Measurements from ENCODE around the gene FEV.
A peak's percentile ranks its signal among the peaks of the same experiment; 100 is the strongest.

The FEV gene

DNA sequence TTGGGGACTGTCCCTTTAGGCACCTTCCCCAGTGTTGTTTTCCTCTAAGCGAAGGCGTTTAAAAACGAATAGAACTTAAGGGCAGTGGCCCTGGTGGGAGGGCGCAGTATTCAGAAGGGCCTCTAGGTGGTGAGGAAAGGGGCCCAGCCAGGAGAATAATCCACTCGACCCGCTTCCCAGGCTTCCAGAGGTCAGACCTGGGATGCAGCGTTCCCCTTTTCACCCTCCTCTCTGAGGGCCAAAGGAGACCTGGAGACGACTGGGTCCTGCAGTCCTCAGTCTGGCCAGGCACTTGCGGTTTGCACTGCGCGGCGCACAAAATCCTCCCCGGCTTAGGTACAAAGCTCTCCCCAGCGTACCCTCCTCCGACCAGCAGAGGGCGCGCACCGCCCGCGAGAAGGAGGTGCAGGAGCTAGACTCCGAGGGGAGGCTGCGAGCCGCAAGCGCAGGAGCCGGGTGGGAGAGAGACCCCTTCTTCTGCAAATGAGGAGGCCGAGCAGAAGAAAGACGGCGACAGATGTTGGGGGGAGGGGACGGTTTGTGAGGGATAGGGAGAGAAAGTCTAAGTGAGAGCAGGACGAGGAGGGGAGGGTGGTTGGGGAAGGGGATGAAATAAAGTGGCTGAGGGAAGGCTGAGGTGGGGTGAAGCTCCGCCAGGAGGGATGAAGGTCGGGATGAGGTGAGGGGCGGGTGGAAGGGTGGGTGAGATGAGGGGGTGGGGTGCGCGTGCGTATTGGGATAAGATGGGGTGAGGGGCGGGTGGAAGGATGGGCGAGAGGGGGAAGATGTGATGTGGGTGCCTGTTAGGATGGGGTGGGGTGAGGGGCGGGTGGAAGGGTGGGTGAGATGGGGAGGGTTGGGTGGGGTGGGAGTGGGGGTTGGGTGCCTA is 4.9 kb downstream of the FEV start:
- DNase-seq (ENCODE audit: low read depth, low spot score) = no peak

DNA sequence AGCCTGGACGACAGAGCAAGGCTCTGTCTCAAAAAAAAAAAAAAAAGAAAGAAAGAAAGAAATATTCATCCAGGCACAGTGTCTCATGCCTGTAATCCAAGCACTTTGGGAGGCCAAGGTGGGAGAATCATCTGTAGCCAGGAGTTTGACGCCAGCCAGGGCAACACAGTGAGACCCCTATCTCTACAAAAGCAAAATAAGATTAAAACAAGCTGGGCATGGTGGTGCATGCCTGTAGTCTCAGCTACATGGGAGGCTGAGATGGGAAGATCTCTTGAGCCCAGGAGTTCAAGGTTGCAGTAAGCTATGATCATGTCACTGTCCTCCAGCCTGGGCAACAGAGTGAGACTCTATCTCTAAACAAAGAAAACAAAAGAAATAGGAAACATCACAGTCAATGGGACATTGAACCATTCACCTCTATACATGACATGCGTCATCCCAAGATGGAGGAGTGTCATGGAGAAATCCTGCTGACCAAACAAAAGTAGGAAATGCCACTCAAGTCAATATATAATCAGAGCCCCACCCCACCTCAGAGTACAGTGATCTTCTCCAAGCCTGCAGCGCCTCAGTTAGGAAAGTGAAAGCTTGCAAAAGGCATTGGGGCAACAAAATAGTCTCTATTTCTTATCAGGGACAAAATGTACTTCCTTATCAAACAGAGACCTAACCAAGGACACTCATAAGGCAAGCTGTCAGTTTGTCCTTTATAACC is 9.8 kb downstream of the FEV start:
- DNase-seq (ENCODE audit: low read depth, low spot score) = no peak

DNA sequence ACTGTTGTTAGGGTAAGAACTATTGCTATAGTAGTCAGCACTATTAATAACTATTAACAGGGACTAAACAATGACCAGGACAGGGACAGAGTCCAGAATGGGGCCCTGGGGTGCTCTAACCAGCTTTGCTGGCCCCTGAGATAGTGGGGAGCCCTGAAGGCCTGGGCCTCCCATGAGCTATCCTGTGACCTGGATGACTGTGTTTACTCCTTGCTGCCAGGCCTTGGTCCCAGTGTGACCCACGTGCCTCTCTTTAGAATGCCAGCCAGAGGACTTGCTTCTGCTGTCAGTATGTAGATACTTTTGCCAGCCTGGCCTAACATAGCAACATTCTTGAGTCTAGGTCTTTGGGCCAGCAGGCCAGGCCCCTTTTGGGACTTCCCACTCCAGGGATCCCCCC is 14.1 kb downstream of the FEV start:
- no peak for DNase-seq (ENCODE audit: low read depth, low spot score)

DNA sequence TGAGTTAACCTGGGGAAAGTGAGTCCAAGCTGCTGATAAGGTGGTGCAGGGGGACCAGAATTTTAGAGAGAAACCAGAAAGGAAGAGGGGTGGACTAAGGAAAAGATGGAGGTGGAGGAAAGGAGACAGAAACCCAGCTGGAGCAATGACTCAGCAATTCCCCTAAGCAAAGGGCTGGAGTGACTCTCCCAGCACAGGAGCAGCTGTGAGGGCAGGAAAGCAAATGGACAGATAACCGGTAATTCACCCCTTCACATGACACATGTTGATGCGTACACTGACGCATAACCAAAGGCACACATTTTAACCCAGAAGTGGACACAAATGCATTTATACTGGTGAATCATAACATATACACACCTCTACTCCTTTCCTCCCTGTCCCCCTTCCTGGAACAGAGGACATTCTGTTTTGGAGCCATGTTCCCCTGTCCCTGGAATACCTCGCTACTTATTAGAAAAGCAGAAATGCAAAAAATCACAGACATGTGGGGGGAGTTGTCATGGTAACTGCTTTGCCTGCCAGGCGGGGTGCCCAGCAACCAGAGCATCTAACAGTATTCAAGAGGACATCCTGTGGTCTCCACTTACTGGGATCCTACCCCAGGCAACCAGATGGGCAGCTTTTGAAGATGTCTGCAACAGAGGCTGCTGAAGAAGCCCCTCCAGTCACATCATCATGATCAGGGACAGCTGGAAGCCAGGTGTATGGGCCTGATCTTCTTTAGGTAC is 20.8 kb downstream of the FEV start:
- DNase-seq (ENCODE audit: low read depth, low spot score) = no peak

DNA sequence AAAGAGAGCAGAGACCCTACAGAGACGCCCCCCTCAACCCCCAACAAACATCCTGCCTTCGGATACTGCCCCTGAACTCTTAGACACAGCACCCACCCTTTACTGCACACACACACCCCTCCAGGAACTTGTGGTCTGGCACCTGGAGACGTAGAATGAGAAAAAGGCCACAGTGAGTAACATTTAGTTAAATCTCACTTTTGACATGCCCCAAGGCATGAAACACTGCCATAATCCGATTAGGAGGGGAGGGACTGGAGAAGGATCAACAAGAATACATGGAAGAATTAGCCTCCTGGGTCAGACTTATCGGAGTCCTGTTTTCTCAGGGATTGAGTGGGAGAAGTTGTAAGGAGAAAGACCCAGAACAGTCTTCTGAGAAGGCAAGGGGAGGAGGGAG is 21.4 kb downstream of the FEV start:
- no peak for DNase-seq (ENCODE audit: low read depth, low spot score)

DNA sequence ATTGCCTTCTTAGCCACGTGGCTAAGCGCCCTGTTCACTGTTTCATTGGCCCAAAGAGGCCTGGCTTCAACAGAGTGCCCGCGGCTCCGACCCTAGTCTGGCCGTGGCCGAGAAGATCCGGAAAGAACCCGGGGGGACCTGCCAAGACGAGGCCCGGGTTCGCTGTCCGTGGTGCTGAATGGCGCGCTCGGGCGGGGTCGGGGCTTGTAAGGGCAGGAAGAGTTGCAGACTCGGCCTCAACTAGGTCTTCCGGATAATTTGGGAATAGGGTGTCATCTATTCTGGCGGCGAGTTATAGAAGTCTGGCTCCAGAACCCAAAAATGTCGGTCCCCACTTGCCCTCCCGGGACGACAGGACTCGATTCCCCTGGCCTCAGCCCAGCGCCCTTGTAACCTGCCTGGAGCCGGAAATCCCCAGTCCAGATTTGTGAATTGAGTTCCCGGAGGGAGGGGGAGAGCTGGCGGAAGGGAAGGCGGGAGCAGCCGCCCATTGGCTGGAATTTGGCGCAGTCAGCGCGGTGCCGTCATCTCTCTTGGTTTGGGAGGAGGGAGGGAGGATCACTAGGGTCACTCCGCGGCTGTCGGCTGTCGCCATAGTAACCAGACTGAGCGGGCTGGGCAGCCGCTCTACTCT is 22.0 kb downstream of the FEV start:
- DNase-seq (ENCODE audit: low read depth, low spot score) = peak; percentile 92

DNA sequence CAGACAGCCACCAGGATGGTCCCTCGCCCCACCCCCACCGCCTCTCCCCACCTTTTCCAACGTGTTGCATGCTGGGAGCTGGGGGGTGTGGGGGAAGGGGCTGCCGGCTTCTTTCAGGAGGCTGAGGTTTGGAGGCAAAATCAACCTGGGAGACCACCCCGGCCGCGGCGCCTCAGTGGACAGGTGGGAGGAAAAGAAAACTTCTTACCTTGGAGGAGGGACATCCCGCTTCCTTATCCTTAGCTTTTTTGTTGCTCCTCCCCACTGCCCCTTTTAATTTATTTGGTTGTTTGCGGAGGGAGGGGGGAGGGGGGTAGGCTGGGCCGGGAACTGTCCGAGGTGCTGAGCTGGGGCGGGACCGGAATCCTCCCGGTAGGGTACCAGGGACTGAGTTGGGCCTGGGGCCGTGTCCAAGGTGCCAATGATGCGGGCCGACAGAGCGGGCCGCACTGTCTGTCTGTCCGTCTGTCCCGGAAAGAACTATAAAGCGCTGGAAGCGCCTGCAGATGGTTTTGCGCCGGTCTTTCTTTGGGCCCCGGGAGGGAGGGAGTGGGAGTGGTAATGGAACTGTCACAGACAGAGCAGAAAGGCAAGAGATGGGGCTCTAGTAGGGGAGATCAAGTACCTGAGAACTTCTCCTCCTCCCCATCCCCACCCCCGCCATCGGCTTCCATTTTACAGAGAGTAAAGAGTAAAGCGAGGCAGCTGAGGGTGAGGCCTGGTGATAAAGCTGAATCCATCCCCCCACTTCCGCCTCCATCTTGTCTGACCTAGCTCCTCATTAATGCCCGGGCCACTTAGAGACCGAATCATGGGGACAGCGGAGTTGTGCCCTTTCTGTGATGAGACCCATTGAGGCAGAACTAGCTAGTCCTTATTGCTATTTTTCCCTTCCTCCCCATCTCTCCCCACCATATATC is 23.1 kb downstream of the FEV start:
- no peak for DNase-seq (ENCODE audit: low read depth, low spot score)

DNA sequence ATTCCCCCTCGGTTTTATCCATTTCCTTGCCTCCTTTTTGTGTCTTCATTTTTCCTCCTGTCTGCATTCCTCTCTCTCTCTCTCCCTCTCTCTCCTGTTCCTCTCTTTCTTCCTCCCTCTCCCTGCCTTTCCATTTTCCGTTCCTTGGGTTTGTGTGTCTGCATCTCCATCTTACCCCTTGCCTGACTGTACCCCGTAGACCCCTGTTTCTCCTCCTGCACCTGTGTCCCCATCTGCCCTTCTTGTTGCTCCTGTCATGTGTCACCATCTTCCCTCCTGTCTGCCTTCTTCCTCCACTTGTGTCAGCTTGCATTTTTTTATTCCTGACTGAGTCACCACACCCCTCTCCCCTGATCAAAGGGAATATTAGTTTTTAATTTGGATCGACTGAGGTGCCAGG is 23.8 kb downstream of the FEV start:
- no peak for DNase-seq (ENCODE audit: low read depth, low spot score)

DNA sequence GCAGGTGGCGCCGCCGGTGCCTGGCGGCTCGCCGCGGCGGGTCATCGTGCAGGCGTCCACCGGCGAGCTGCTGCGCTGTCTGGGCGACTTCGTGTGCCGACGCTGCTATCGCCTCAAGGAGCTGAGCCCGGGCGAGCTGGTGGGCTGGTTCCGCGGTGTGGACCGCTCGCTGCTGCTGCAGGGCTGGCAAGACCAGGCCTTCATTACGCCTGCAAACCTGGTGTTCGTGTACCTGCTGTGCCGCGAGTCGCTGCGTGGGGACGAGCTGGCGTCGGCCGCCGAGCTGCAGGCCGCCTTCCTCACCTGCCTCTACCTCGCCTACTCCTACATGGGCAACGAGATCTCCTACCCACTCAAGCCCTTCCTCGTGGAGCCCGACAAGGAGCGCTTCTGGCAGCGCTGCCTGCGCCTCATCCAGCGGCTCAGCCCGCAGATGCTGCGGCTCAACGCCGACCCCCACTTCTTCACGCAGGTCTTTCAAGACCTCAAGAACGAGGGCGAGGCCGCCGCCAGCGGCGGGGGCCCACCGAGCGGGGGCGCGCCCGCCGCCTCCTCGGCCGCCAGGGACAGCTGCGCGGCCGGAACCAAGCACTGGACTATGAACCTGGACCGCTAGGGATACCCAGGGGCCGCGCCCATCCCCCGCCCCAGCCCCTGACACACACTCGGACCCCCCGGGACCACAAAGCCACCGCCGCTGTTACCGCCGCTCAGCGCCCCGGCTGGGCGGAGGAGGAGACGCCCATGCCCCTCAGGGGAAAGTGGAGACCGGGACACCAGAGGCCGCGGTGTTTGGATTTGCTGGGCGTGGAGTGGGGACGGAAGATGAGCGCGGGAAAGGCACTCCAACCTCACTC is 24.4 kb downstream of the FEV start:
- no peak for DNase-seq (ENCODE audit: low read depth, low spot score)

DNA sequence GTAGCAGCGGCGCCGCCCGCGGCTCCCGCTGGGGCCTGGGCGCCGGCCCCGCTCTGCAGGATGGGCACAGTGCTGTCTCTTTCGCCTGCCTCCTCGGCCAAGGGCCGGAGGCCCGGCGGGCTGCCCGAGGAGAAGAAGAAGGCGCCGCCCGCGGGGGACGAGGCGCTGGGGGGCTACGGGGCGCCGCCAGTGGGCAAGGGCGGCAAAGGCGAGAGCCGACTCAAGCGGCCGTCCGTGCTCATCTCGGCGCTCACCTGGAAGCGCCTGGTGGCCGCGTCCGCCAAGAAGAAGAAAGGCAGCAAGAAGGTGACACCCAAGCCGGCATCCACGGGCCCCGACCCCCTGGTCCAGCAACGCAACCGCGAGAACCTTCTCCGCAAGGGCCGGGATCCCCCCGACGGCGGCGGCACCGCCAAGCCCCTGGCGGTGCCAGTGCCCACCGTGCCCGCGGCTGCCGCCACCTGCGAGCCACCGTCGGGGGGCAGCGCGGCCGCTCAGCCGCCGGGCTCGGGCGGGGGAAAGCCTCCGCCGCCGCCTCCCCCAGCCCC is 25.1 kb downstream of the FEV start:
- no peak for DNase-seq (ENCODE audit: low read depth, low spot score)

DNA sequence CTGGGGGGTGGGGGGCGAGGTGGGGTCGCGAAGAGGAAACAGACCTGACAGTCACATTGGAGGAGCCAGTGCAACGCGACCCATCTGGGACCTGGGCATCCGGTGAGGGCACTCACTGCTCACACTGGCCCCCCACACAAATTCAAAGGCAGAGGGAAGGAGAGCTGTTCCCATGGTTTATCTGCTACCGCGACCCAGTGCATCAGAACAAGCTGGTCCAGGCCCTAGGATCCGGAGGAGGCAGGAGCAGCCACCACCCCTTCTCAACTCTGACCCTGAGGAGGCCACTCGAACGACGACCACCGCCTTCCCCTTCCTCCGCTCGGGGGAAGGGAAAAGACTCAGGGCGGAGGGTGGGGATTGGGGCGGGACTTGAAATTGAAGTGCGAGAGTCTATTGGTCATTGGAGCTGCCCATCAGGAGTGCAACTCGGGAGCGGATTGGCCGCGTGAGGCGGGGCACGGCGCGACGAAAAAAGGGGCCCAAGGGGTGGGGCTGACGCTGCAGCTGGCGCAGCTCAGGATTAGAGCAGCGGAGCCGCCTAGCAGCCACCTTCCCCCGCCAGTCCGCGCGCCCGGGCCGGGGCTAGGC is 25.7 kb downstream of the FEV start, which contains the start of gene CDK5R2:
CDK5R2 (plus strand) TSS at position 526 of the 591 bp plus-strand sequence. CDS start 155 bp downstream, outside the sequence.
- DNase-seq (ENCODE audit: low read depth, low spot score) = no peak

DNA sequence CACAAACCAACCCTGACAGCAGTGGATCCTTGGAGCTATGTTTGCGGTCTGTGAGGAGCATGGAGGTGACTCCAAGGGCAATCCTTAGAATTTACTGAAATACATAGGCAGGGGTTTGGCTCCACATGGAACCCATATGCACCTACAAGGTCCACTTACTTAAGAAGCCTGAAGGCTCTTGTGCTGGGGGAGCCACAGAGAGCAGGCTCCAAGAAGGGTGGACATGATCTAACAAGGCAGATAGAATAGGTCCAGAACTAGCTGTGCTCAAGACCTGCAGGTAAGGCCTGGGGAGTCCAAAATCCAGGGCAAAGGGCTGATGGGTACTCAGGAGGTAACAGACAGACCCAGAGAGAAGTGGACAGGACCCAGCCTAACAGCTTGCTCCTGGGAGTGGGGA is 26.7 kb downstream of the FEV start:
- no peak for DNase-seq (ENCODE audit: low read depth, low spot score)

DNA sequence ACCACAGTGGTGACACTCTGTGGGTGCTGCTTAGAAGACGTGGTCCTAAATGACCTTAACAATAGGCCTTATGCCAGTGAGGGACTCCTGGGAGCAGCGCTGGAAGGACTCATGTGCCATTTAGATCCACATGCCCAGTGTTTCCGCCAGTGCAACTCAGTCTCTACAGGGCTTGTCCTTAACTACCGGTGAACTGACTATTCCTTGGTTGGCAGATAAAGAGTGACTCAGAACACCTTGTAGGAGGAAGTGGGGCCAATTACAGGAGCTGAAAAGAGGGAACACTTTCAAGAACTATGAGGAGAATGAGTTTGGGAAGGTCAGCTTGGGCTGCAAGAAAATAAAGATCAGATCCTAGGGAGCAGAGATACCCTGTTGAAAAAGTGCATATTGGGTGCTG is 27.3 kb downstream of the FEV start:
- no peak for DNase-seq (ENCODE audit: low read depth, low spot score)

DNA sequence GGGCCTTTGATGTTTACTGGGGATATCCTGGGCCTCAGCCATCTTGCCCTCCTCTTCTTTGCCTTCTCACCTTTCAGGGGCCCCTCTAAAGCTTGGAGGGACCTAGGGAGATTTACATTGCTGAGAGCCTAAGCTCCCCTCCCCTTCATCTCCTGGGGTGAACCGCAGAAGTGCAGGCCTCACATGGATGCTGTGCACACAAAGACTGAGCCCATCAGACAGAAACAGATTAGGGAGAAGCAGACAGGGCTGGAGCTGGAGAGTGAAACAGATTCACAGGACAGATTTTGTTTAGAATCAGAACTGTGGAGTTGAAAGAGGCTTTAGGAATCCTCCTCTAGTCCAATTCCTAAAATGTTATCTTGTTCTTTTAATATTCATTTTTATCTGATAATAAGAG is 28.9 kb downstream of the FEV start:
- no peak for DNase-seq (ENCODE audit: low read depth, low spot score)

DNA sequence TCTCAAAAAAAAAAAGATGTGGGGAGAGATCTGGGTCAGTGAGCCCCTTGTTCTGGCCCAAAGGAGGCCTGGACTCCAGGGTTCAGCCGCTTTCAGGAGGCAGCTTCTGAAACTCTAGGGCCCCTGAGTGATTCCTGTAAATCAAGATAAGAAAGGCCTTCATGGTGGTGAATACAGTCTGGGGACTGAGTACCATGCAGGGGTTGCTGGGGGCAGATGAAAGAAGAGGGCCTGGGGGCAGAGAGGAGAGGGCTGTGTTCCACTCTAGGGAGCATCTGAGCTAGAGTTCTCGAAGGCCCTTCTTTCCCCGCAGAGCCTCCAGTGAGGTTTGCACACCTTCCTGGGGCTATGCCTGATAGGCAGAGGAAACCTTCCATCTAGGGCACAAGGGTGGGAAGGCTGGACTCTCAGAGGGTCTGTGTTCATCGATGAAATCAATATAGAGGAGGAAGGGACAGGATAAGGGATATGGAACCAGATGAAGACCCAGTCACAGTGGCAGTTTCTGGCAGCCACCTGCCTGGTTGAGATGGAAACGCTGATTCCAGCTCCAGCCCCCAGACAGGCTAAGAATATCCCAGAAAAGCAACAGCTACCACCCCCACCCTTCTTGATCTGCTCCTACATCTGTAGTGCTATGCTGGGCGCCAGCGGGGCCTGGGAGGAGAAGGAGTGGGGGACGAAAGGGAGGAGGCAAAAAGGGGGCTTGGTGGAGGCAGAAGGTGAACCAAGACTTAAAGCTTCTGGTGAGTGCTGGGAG is 30.3 kb downstream of the FEV start:
- DNase-seq (ENCODE audit: low read depth, low spot score) = no peak

DNA sequence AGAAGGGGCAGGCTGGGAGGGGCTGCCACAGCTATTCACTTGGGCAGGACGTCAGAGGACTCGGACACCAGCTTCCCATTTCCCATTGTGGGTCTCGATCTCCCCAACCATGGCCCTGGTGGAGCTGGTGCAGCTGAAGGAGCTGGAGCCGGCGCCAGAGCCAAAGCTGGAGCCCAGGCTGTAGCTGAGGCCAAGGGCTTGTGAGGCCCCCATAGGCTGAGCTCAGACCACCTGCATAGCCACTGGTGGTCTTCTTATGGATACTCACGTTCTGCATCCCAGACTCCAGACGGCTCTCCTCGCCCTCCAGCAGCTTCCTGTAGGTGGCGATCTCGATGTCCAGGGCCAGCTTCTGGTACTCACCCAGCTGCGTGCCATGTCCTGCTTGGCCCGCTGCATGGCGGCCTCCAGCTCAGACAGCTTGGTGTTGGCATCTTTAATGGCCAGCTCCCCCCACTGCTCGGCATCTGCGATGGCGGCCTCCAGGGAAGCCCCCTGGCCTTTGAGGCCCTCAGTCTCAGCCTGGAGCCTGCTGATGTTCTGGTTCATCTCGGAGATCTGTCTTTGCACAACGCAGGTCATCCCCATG is 31.5 kb downstream of the FEV start:
- DNase-seq (ENCODE audit: low read depth, low spot score) = no peak

DNA sequence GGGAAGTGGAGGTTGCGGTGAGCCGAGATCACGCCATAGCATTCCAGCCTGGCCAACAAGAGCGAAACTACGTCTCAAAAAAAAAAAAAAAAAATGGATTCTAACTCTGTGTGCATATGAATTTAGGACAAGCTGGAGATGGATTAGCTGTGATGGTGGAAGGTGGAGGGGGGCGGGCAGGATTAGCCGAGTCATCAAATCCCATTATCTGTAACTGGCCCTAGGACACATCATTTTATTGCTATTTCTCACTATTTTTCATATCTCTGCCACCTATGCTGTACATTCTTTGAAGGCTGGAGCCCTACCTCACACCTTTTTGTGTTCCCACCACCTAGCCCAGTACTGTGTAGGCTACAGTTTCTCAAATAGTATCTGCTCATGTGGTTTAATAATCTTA is 32.8 kb downstream of the FEV start:
- DNase-seq (ENCODE audit: low read depth, low spot score) = no peak

DNA sequence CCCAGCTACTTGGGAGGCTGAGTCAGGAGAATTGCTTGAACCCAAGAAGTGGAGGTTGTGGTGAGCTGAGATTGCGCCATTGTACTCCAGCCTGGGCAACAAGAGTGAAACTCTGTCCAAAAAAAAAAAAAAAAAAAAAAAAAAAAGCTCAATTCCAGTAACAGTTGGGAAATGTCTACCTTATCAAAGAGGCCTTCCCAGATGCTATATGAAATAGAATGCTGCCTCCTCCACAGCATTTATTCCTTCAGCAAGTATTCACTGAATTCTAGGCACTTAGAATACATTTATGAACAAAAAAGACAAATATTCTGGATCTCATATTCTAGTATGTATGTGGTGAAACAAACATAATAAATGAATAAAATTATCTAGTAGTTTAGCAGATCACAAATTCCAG is 38.4 kb downstream of the FEV start:
- no peak for DNase-seq (ENCODE audit: low read depth, low spot score)
